GM20000 (cell line): Measurements from ENCODE around the gene WDR45B.

ENCODE experiments used
- DNase-seq: peaks from one replicate; pipeline ENCODE4 v3.0.0; 2012; ENCODE audit warnings: low spot score
- CTCF ChIP-seq: IDR thresholded peaks from 2 replicates; pipeline ENCODE4 v1.5.1; 2012; ENCODE audit warnings: mild to moderate bottlenecking, control low read depth; ENCODE audit errors: extremely low read depth, missing control alignments

Gene WDR45B

DNA sequence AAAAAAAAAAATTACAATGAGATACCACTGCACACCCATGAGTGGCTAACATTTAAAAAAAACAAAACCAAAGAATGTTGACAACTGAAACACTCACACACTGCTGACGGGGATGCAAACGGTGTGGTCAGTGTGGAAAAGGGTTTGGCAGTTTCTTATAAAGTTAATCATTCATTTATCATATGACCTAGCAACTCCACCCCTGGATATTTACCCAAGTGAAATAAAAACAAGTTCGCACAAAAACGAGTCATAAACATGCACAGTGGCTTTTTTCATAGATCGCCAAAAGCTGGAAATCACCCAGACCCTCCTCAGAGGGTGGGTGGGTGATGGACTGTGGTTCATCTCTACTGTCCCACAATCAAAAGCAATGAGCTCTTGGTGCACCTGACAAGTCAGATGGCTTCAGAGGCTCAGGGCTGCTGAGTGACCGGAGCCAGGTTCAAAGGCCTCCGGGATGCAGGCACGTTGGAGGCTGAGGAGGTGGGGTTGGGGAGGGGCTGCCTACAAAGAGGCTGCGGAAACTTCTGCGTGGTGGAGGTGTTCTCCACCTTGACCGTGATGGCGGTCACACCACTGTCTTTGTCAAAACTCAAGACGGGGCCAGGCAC lies 36.1 kb upstream of the WDR45B start:
- TF ChIP-seq CTCF = no peak
- DNase-seq = peak; percentile 71

DNA sequence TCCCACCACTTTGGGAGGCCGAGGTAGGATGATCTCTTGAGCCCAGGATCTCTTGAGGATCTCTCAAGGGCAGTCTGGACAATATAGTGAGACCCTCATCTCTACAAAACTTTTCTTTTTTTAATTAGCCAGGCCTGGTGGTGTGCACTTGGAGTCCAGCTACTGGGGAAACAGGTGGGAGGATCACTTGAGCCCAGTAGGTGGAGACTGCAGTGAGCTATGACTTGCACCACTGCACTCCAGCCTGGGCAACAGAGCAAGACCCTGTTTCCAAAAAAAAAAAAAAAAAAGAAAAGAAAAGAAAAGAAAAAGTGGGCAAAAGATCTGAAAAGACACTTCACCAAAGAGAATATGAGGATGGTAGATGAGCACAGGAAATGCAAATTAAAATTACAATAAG lies 35.3 kb upstream of the WDR45B start:
- no peak for TF ChIP-seq CTCF
- no peak for DNase-seq

GRCh38 chr17:82681547-82681946 lies 33.3 kb upstream of the WDR45B start:
- no peak for TF ChIP-seq CTCF

GRCh38 chr17:82679586-82680465 lies 31.6 kb upstream of the WDR45B start:
- no peak for DNase-seq
- TF ChIP-seq CTCF = no peak

More at GRCh38 chr17:82681547-82681946, 33.3 kb upstream of the WDR45B start:
- no peak for DNase-seq

- TF ChIP-seq CTCF = no peak
- no peak for DNase-seq
Observed at GRCh38 chr17:82678265-82678891, 30.1 kb upstream of the WDR45B start.

DNA sequence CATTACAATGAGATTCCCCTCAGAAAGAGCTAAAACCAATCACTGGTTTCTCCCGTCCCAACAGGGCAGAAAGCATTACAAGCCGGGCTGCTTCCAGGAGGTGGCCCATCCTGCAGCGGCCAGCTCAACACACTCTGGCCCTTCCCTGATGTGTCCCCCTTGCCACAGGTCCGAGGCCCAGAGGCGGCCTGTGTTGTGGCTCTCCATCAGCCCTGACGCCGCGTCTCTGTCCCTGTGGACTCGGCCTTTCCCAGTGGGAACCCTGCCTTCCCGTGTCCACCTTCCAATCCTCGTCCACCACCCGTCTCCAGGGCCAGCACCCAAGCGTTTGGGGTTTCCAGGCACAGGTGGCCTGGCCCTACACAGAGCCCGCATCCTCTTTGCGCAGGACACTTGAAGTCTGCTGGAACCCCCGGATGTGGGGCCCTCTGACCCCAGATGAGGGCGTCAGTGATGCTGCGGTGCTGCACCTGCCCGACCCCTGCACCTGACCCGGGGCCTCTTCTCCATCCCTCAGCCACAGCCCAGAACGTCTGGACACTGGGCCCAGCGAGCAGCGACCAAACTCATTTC lies 29.2 kb upstream of the WDR45B start:
- DNase-seq = no peak
- no peak for TF ChIP-seq CTCF
